ENCODE measurements around the gene CETP. TPM values are rescaled to one million over a fixed set of nuclear protein-coding genes. Genes with fewer than 3 reads are reported as not detected.

Gene CETP
- total and polyA plus RNA-seq, 9 of the 15 experiments (the other 6 are each of a cell fraction or from before 2014, with no cell fraction given): 0.07 to 0.11 TPM; not detected in 7

- H3K27ac ChIP-seq (ENCODE audit: extremely low read depth, low read depth, low read length): no peak overlapping the region
Measured at GRCh38 chr16:56965149-56966092, 3.7 kb downstream of the CETP start.

More at GRCh38 chr16:56965149-56966092, 3.7 kb downstream of the CETP start:
- ChIA-PET POLR2A (interaction anchor here (0.6 to 1.5 kb wide), 7 partner anchors 15 to 186 kb away, joined by 3 to 4 read pairs (median 3); no protein-coding TSS in a partner anchor), CTCF (ENCODE audit: low intra/inter-chr PET ratio) (interaction anchor here (0.6 to 2.0 kb wide), 4 partner anchors 79 to 497 kb away, joined by 3 to 6 read pairs (median 4); no protein-coding TSS in a partner anchor)
- ATAC-seq (no peak), DNase-seq (ENCODE audit: extremely low read depth in 1 of 4, low spot score in 3 of 4) (no peak), FAIRE-seq (peak; percentile 37)
- no peaks in the 10 kb centered on the region for H3K9me1 ChIP-seq (ENCODE audit: control insufficient read depth, insufficient read depth, low read length)
- no peaks in the 10 kb centered on the region for H3K36me3 ChIP-seq (ENCODE audit: control insufficient read depth, insufficient read depth, low read length)
- H3K4me3 ChIP-seq: no peak overlapping the region
- H3K27me3 ChIP-seq (ENCODE audit: control insufficient read depth in 2 of 2, insufficient read depth in 2 of 2, low read length in 2 of 2): peaks cover 0 to 6% of the 10 kb centered on the region in 2 experiments; a peak in 3 of 5 replicates
- BruUV-seq (replicated peaks): no TSS peak
- H3K79me2 ChIP-seq (ENCODE audit: control insufficient read depth, insufficient read depth, low read length): no peaks in the 10 kb centered on the region
- H3K9ac ChIP-seq (ENCODE audit: insufficient read depth in 1 of 2, low read depth in 2 of 2, low read length in 2 of 2): no peak overlapping the region
- no peaks in the 10 kb centered on the region for H4K20me1 ChIP-seq (replicated peaks; ENCODE audit: control insufficient read depth, insufficient read depth, low read length)
- in situ Hi-C loops (cut with MboI): no loop called here
- peak overlapping the region; percentile 87 for H2AFZ ChIP-seq (ENCODE audit: low read depth, low read length)
- peaks cover 4 to 22% of the 10 kb centered on the region in 2 experiments; a peak in 4 of 5 replicates for H3K4me1 ChIP-seq (replicated peaks in 1 of 2; ENCODE audit: control insufficient read depth in 2 of 2, insufficient read depth in 2 of 2, low read length in 2 of 2)
- H3K9me3 ChIP-seq (replicated peaks; ENCODE audit: control insufficient read depth, insufficient read depth, low read depth, low read length): no peaks in the 10 kb centered on the region
- WGBS (ENCODE audit: insufficient coverage, low coverage, missing lambda C conversion rate): 61% methylated on average over 12 of the region's 12 CpGs
- no peak for TF ChIP-seq GABPB1 (CRISPR knock-in tag; IDR thresholded peaks at IDR 0.05)
- peak; percentile 92 for TF ChIP-seq ZFP36 (IDR thresholded peaks at IDR 0.05; ENCODE audit: low read depth, low read length, partially characterized antibody)
- TF ChIP-seq CEBPB (tag; IDR thresholded peaks at IDR 0.05): peak; percentile 80
- TF ChIP-seq BCOR (IDR thresholded peaks at IDR 0.05): peak; percentile 53; the same call in 1 of the 2 replicates
- no peak for TF ChIP-seq ZNF277 (CRISPR knock-in tag; IDR thresholded peaks at IDR 0.05; ENCODE audit: borderline replicate concordance)
- no peak for TF ChIP-seq CEBPG (CRISPR knock-in tag; IDR thresholded peaks at IDR 0.05)
- TF ChIP-seq CEBPG (tag; conservative IDR thresholded peaks at IDR 0.05 in 1 of 2, IDR thresholded peaks at IDR 0.05 in 1 of 2): peak in 1 of 2 experiments; percentile 51; a peak in 1 of 4 replicates
- peak; percentile 39; the same call in 1 of the 2 replicates for TF ChIP-seq MAX (CRISPR knock-in tag; IDR thresholded peaks at IDR 0.05)
- TF ChIP-seq SMARCC2 (IDR thresholded peaks at IDR 0.05; ENCODE audit: low read depth): 0 out of 2 replicates have a peak, but pooled peaks have one; percentile 8
- no peak for TF ChIP-seq SP2 (IDR thresholded peaks at IDR 0.05; ENCODE audit: extremely low read depth, low read depth, low read length, poor library complexity, severe bottlenecking)
- no peak overlapping the region; the same call in 1 of the 2 replicates for H3K4me2 ChIP-seq (ENCODE audit: insufficient read depth, low read length)
- intact Hi-C loops (cut with micrococcal nuclease): no loop called here

Measured in K562 (cell line).